HepG2 (cell line): Measurements from ENCODE around the gene USE1. TPM values are rescaled to one million over a fixed set of nuclear protein-coding genes. Genes with fewer than 3 reads are reported as not detected.

ENCODE experiments used
- ATRX ChIP-seq: sonication (generic); formaldehyde crosslinking; IDR thresholded peaks from 2 replicates; pipeline ENCODE4 v1.4.0; 2020; ENCODE audit warnings: missing genetic modification reagents, borderline replicate concordance
- ERF ChIP-seq: IDR thresholded peaks from 2 replicates; pipeline ENCODE4 v1.6.1; 2018; ENCODE audit warnings: missing biosample characterization, missing genetic modification reagents
- FOXK1 ChIP-seq: sonication (generic); formaldehyde crosslinking; IDR thresholded peaks from 2 replicates; pipeline ENCODE4 v1.4.0; 2020; ENCODE audit warnings: low read depth, missing genetic modification reagents, borderline replicate concordance
- HOXA3 ChIP-seq: sonication (generic); formaldehyde crosslinking; IDR thresholded peaks from 2 replicates; pipeline ENCODE4 v1.5.0; 2020; ENCODE audit warnings: missing genetic modification reagents
- KMT2A ChIP-seq: sonication (generic); formaldehyde crosslinking; IDR thresholded peaks from 2 replicates; pipeline ENCODE4 v1.4.0; 2020; ENCODE audit warnings: missing genetic modification reagents
- MAZ ChIP-seq, 2 experiments: sonication (generic) in 1 of 2; formaldehyde crosslinking in 1 of 2; IDR thresholded peaks; 2 replicates each; pipeline versions ENCODE4 v1.5.0 to v1.6.1; 2012 to 2020; ENCODE audit warnings: low read depth in 2 of 2, mild to moderate bottlenecking in 2 of 2, borderline replicate concordance in 1 of 2, improper control_type of control experiment in 1 of 2, low read length in 1 of 2, missing genetic modification reagents in 1 of 2, moderate library complexity in 1 of 2
- NCOA1 ChIP-seq: sonication (generic); formaldehyde crosslinking; IDR thresholded peaks from 2 replicates; pipeline ENCODE4 v1.9.0; 2021; ENCODE audit warnings: missing genetic modification reagents
- NONO ChIP-seq, 2 experiments: fragments of 450-650 bp in 1 of 2; sonication (generic) in 1 of 2; formaldehyde crosslinking in 1 of 2; IDR thresholded peaks in 1 of 2; conservative IDR thresholded peaks in 1 of 2; 2 replicates each; pipeline versions ENCODE4 v1.6.1 to v1.8.0; 2017 to 2022; ENCODE audit warnings: mild to moderate bottlenecking in 1 of 2, missing genetic modification reagents in 1 of 2, moderate library complexity in 1 of 2
- SMAD9 ChIP-seq: sonication (generic); formaldehyde crosslinking; IDR thresholded peaks from 2 replicates; pipeline ENCODE4 v1.5.1; 2020; ENCODE audit warnings: mild to moderate bottlenecking, missing genetic modification reagents
- SOX5 ChIP-seq: IDR thresholded peaks from 2 replicates; pipeline ENCODE4 v1.6.1; 2016; ENCODE audit warnings: borderline replicate concordance
- SRSF4 ChIP-seq: fragments of 200-400 bp; formaldehyde crosslinking; IDR thresholded peaks from one replicate; pipeline ENCODE4 v1.6.1; 2018; ENCODE audit warnings: mild to moderate bottlenecking, low read depth, low read length, moderate library complexity; ENCODE audit not compliant: poor library complexity, severe bottlenecking
- ZNF225 ChIP-seq: sonication (generic); formaldehyde crosslinking; IDR thresholded peaks from 2 replicates; pipeline ENCODE4 v1.4.0; 2020; ENCODE audit warnings: mild to moderate bottlenecking, missing genetic modification reagents
- ZNF232 ChIP-seq: sonication (generic); formaldehyde crosslinking; IDR thresholded peaks from 2 replicates; pipeline ENCODE4 v1.4.0; 2020; ENCODE audit warnings: missing genetic modification reagents, borderline replicate concordance
- ZNF446 ChIP-seq: sonication (generic); formaldehyde crosslinking; IDR thresholded peaks from 2 replicates; pipeline ENCODE4 v1.5.0; 2020; ENCODE audit warnings: mild to moderate bottlenecking, missing genetic modification reagents
- ZNF569 ChIP-seq: sonication (generic); formaldehyde crosslinking; IDR thresholded peaks from 2 replicates; pipeline ENCODE4 v1.5.0; 2020; ENCODE audit warnings: mild to moderate bottlenecking, missing genetic modification reagents, moderate library complexity, borderline replicate concordance
- ZNF761 ChIP-seq: sonication (generic); formaldehyde crosslinking; conservative IDR thresholded peaks from 2 replicates; pipeline ENCODE4 v1.4.0; 2020; ENCODE audit warnings: mild to moderate bottlenecking, missing genetic modification reagents
- polyA plus RNA-seq, 8 experiments: library from polyadenylated mRNA; depleted of rRNA in 3 of 8; stranded (reverse) in 7 of 8; unstranded in 1 of 8; fragments of >200 nt; fragmentation: Illumina TruSeq in 4 of 8; extraction: Trizol in 4 of 8; gene quantifications; 2 replicates each; pipeline versions ENCODE4 v1.2.1 to v1.2.3, GENCODE V29; 2011 to 2016; ENCODE audit warnings: low read depth in 4 of 8, missing spikeins in 1 of 8, mixed read lengths in 1 of 8; ENCODE audit not compliant: insufficient read depth in 1 of 8
- total RNA-seq, 5 experiments: library from RNA; depleted of rRNA; stranded (reverse); fragments of >200 nt; fragmentation: Illumina TruSeq; extraction: Trizol; gene quantifications; 2 replicates each; pipeline ENCODE4 v1.2.3, GENCODE V29; 2016; ENCODE audit warnings: low read depth in 1 of 5
- TF ChIP-seq, protein P1 (sequence below): sonication (generic); formaldehyde crosslinking; IDR thresholded peaks from 2 replicates; pipeline ENCODE4 v1.4.0; 2020; ENCODE audit warnings: missing genetic modification reagents, borderline replicate concordance
- TF ChIP-seq, protein P2 (sequence below): sonication (generic); formaldehyde crosslinking; IDR thresholded peaks from 2 replicates; pipeline ENCODE4 v1.4.0; 2020; ENCODE audit warnings: missing genetic modification reagents, mild to moderate bottlenecking, borderline replicate concordance
- TF ChIP-seq, protein P3 (sequence below): sonication (generic); formaldehyde crosslinking; IDR thresholded peaks from 2 replicates; pipeline ENCODE4 v1.5.0; 2020; ENCODE audit warnings: mild to moderate bottlenecking, missing genetic modification reagents
- TF ChIP-seq, protein P4 (sequence below): sonication (generic); formaldehyde crosslinking; IDR thresholded peaks from 2 replicates; pipeline ENCODE4 v1.4.0; 2020; ENCODE audit warnings: missing genetic modification reagents

The USE1 gene
- total and polyA plus RNA-seq, 2 of the 13 experiments (the other 11 are each of a cell fraction or from before 2014, with no cell fraction given) = 9.9 to 17.6 TPM

DNA sequence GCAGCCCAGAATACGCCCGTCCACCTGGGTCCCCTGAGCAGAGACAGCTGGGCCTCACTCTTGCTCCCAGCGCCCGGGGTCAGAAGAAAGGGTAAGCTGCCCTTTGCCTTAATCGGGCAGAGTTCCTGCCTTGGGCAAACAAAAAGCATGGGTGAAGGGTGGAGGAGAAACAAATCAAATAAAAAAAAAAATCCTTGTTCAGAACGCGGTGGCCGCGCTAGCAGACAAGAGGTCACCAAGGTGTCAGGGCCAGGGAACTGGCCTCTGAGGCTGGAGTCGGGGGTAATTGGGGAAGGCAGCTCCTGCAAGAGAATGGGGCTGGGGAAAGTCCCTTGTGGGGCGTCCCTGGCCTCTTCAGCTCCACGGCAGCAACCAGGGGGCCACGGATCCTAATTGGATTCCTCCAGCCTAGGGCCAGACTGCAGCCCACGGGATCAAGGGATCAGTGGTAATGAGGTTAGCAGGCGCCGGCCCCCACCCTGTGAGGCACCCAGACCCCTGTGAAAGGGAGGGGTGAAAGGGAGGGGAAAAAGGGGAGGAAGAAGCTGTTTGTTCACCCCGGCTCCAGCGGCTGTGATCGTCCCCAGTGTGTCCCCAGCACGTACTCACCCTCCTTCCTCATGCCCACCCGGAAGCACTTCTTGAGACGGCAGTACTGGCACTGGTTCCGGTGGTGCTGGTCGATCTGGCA lies 25.1 kb downstream of the USE1 start (continued):
- TF ChIP-seq, protein P1, sequence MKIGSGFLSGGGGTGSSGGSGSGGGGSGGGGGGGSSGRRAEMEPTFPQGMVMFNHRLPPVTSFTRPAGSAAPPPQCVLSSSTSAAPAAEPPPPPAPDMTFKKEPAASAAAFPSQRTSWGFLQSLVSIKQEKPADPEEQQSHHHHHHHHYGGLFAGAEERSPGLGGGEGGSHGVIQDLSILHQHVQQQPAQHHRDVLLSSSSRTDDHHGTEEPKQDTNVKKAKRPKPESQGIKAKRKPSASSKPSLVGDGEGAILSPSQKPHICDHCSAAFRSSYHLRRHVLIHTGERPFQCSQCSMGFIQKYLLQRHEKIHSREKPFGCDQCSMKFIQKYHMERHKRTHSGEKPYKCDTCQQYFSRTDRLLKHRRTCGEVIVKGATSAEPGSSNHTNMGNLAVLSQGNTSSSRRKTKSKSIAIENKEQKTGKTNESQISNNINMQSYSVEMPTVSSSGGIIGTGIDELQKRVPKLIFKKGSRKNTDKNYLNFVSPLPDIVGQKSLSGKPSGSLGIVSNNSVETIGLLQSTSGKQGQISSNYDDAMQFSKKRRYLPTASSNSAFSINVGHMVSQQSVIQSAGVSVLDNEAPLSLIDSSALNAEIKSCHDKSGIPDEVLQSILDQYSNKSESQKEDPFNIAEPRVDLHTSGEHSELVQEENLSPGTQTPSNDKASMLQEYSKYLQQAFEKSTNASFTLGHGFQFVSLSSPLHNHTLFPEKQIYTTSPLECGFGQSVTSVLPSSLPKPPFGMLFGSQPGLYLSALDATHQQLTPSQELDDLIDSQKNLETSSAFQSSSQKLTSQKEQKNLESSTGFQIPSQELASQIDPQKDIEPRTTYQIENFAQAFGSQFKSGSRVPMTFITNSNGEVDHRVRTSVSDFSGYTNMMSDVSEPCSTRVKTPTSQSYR (CRISPR knock-in tag) = peak; percentile 24; the same call in 1 of the 2 replicates
- TF ChIP-seq ZNF225 (CRISPR knock-in tag) = no peak
- TF ChIP-seq ZNF569 (CRISPR knock-in tag) = no peak
- TF ChIP-seq SRSF4 = no peak
- 0 out of 2 replicates have a peak, but pooled peaks have one; percentile 19 for TF ChIP-seq FOXK1
- peak; percentile 37; the same call in 1 of the 2 replicates for TF ChIP-seq SOX5 (CRISPR knock-in tag)
- no peak for TF ChIP-seq SMAD9 (CRISPR knock-in tag)
- no peak for TF ChIP-seq NCOA1 (CRISPR knock-in tag)
- peak; percentile 59 for TF ChIP-seq HOXA3
- peak; percentile 34; the same call in 1 of the 2 replicates for TF ChIP-seq KMT2A
- TF ChIP-seq ZNF446 (CRISPR knock-in tag) = 0 out of 2 replicates have a peak, but pooled peaks have one; percentile 41
- TF ChIP-seq, protein P2, sequence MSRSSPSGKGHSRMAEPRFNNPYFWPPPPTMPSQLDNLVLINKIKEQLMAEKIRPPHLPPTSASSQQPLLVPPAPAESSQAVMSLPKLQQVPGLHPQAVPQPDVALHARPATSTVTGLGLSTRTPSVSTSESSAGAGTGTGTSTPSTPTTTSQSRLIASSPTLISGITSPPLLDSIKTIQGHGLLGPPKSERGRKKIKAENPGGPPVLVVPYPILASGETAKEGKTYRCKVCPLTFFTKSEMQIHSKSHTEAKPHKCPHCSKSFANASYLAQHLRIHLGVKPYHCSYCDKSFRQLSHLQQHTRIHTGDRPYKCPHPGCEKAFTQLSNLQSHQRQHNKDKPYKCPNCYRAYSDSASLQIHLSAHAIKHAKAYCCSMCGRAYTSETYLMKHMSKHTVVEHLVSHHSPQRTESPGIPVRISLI (CRISPR knock-in tag) = peak; percentile 97
- TF ChIP-seq ZNF761 (CRISPR knock-in tag) = no peak
- TF ChIP-seq MAZ (IDR thresholded peaks at IDR 0.05; ENCODE audit: borderline replicate concordance, low read depth, low read length) = peak; percentile 71; the same call in 1 of the 2 replicates
- no peak for TF ChIP-seq MAZ (CRISPR knock-in tag; IDR thresholded peaks at IDR 0.05; ENCODE audit: low read depth)
- TF ChIP-seq ATRX (CRISPR knock-in tag) = no peak
- TF ChIP-seq NONO (IDR thresholded peaks at IDR 0.05) = no peak
- TF ChIP-seq NONO (CRISPR knock-in tag; conservative IDR thresholded peaks at IDR 0.05) = peak; percentile 64; the same call in 1 of the 2 replicates
- TF ChIP-seq ERF (CRISPR knock-in tag) = 0 out of 2 replicates have a peak, but pooled peaks have one; percentile 32
- no peak for TF ChIP-seq ZNF232 (CRISPR knock-in tag)
- TF ChIP-seq, protein P3, sequence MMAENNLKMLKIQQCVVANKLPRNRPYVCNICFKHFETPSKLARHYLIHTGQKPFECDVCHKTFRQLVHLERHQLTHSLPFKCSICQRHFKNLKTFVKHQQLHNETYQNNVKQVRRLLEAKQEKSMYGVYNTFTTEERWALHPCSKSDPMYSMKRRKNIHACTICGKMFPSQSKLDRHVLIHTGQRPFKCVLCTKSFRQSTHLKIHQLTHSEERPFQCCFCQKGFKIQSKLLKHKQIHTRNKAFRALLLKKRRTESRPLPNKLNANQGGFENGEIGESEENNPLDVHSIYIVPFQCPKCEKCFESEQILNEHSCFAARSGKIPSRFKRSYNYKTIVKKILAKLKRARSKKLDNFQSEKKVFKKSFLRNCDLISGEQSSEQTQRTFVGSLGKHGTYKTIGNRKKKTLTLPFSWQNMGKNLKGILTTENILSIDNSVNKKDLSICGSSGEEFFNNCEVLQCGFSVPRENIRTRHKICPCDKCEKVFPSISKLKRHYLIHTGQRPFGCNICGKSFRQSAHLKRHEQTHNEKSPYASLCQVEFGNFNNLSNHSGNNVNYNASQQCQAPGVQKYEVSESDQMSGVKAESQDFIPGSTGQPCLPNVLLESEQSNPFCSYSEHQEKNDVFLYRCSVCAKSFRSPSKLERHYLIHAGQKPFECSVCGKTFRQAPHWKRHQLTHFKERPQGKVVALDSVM = no peak
- TF ChIP-seq, protein P4, sequence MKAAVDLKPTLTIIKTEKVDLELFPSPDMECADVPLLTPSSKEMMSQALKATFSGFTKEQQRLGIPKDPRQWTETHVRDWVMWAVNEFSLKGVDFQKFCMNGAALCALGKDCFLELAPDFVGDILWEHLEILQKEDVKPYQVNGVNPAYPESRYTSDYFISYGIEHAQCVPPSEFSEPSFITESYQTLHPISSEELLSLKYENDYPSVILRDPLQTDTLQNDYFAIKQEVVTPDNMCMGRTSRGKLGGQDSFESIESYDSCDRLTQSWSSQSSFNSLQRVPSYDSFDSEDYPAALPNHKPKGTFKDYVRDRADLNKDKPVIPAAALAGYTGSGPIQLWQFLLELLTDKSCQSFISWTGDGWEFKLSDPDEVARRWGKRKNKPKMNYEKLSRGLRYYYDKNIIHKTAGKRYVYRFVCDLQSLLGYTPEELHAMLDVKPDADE (CRISPR knock-in tag) = no peak
